Testis (tissue), 2 donors: ENCODE results near the gene TEX53.

ENCODE experiments used
- CTCF ChIP-seq, 3 experiments: fragments of 450-650 bp in 2 of 3; fragments of 200-600 bp in 1 of 3; sonication (generic) in 1 of 3; IDR thresholded peaks; one replicate each; pipeline ENCODE4 v1.5.1; 2016 to 2019; ENCODE audit warnings: antibody characterized with exemption in 3 of 3, mild to moderate bottlenecking in 2 of 3, moderate library complexity in 1 of 3
- POLR2A ChIP-seq: fragments of 450-650 bp; IDR thresholded peaks from one replicate; pipeline ENCODE4 v1.6.1; 2017; ENCODE audit warnings: antibody characterized with exemption, mild to moderate bottlenecking, moderate library complexity

GRCh38 chr9:114638404-114638803, 19.2 kb downstream of the TEX53 start:
- TF ChIP-seq POLR2A (no peak), CTCF (IDR thresholded peaks at IDR 0.05) (no peak)
